Ovary (tissue), 3 donors: Measurements from ENCODE around the gene SINHCAF.

ENCODE experiments used
- CTCF ChIP-seq, 3 donors: fragments of 450-650 bp in 2 of 3; fragments of 200-600 bp in 1 of 3; IDR thresholded peaks; one replicate each; pipeline versions ENCODE4 v1.5.1 to v1.8.0; 2016 to 2022; ENCODE audit warnings: antibody characterized with exemption in 3 of 3, mild to moderate bottlenecking in 1 of 3
- POLR2A ChIP-seq: fragments of 450-650 bp; IDR thresholded peaks from one replicate; pipeline ENCODE4 v1.6.1; 2017; ENCODE audit warnings: antibody characterized with exemption, mild to moderate bottlenecking, moderate library complexity
- donor health status: DM: no; HTN: no; CAD: no.

GRCh38 chr12:31248815-31249214 lies 77.1 kb downstream of the SINHCAF start:
- TF ChIP-seq CTCF (IDR thresholded peaks at IDR 0.05) (no peak), POLR2A (no peak)
